WERI-Rb-1 (cell line): ENCODE measurements around the gene SLC3A2.
"Not testable (repeated sequence)": the region's sequence is repeated elsewhere in the genome, so short reads cannot be mapped to it uniquely, and the experiment has no call there.

Experiments used
- DNase-seq: peaks from one replicate; pipeline ENCODE4 v3.0.0-alpha.2; 2020
- H3K27ac ChIP-seq: fragments of 250-450 bp; sonication (Bioruptor Pico); 2 replicates; pipeline ENCODE4 v1.5.1; 2020; ENCODE audit warnings: mild to moderate bottlenecking, moderate library complexity
- H3K27me3 ChIP-seq: fragments of 250-450 bp; sonication (Bioruptor Pico); 2 replicates; pipeline ENCODE4 v1.5.1; 2021; ENCODE audit warnings: mild to moderate bottlenecking, low read depth, moderate library complexity; ENCODE audit not compliant: insufficient read depth, severe bottlenecking
- H3K36me3 ChIP-seq: fragments of 250-450 bp; sonication (Bioruptor Pico); 2 replicates; pipeline ENCODE4 v1.5.1; 2020; ENCODE audit warnings: mild to moderate bottlenecking, moderate library complexity
- H3K4me3 ChIP-seq: 2 replicates; pipeline ENCODE4 v1.5.1; 2011; ENCODE audit warnings: low read depth, mild to moderate bottlenecking, control low read depth, low read length
- H3K9me3 ChIP-seq: fragments of 250-450 bp; sonication (Bioruptor Pico); 2 replicates; pipeline ENCODE4 v1.5.1; 2021; ENCODE audit warnings: mild to moderate bottlenecking, moderate library complexity; ENCODE audit not compliant: severe bottlenecking
- TF ChIP-seq, protein P1 (sequence below): IDR thresholded peaks from 2 replicates; pipeline ENCODE4 v1.5.1; 2011; ENCODE audit warnings: low read depth, mild to moderate bottlenecking, control low read depth, inconsistent platforms, low read length

Gene SLC3A2

DNA sequence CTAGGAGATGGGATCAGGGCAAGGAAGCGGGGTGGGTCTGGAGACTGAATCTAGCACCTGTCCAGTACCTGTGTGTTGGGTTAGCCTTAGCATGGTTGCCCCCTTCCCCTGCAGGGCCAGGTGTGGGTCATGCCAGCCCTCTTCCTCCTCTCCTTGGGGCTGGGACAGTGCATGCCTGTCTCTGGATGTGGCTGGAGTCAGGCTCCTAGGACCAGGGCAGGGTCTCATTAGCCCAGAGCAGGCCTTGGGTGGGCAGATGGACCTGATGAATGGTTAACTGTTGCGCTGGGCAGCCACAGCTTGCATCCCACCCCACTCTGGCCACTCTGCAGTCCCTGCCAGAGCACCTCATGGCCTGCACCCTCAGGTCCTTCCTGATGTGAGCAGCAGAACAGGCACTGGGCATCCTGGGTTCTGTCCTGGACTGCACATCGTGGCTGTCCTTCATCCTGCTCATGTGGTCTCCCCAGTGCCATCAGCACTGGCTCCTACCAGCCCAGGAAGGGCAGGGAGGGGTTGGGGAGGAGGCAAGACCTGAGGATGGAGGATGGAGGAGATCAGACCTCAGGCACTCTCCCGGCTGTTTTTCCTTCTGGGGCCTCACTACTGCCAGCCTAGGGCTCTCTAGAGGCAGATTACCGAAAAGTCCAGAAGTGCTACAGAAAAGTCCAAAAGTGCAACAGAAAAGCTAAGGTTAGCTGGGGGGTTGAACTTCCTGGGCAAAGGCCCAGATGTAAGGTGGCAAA is 53.2 kb downstream of the SLC3A2 start:
- Histone ChIP-seq H3K27ac (no peak overlapping the region), H3K4me3 (no peak overlapping the region), H3K27me3 (no peaks in the 10 kb centered on the region), H3K9me3 (no peaks in the 10 kb centered on the region), H3K36me3 (no peaks in the 10 kb centered on the region)
- DNase-seq, result no peak
- TF ChIP-seq, protein P1, sequence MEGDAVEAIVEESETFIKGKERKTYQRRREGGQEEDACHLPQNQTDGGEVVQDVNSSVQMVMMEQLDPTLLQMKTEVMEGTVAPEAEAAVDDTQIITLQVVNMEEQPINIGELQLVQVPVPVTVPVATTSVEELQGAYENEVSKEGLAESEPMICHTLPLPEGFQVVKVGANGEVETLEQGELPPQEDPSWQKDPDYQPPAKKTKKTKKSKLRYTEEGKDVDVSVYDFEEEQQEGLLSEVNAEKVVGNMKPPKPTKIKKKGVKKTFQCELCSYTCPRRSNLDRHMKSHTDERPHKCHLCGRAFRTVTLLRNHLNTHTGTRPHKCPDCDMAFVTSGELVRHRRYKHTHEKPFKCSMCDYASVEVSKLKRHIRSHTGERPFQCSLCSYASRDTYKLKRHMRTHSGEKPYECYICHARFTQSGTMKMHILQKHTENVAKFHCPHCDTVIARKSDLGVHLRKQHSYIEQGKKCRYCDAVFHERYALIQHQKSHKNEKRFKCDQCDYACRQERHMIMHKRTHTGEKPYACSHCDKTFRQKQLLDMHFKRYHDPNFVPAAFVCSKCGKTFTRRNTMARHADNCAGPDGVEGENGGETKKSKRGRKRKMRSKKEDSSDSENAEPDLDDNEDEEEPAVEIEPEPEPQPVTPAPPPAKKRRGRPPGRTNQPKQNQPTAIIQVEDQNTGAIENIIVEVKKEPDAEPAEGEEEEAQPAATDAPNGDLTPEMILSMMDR, result no peak

GRCh38 chr11:62934496-62934785 is 53.7 kb downstream of the SLC3A2 start:
- Histone ChIP-seq H3K27me3 (no peaks in the 10 kb centered on the region), H3K9me3 (no peaks in the 10 kb centered on the region), H3K36me3 (no peaks in the 10 kb centered on the region), H3K4me3 (no peak overlapping the region), H3K27ac (no peak overlapping the region)
- TF ChIP-seq, protein P1, result no peak
- DNase-seq, result no peak

GRCh38 chr11:62937528-62937927 is 56.8 kb downstream of the SLC3A2 start:
- H3K27me3 ChIP-seq, H3K9me3 ChIP-seq, H3K27ac ChIP-seq, H3K36me3 ChIP-seq, DNase-seq, H3K4me3 ChIP-seq: not testable (repeated sequence)
